GM19035 (cell line): ENCODE results near the gene ABL2.
"Not testable (repeated sequence)": the region's sequence is repeated elsewhere in the genome, so short reads cannot be mapped to it uniquely, and the experiment has no call there.

Source experiments
- ATAC-seq: cut with Tn5 transposase; IDR thresholded peaks from one replicate; pipeline ENCODE4 v1.9.1; 2021; ENCODE audit not compliant: unreplicated experiment

The ABL2 gene

GRCh38 chr1:179137617-179138255 lies 91.7 kb downstream of the ABL2 start:
- ATAC-seq, result no peak

GRCh38 chr1:179135707-179136106 lies 93.8 kb downstream of the ABL2 start:
- ATAC-seq, result not testable (repeated sequence)

- ATAC-seq, result not testable (repeated sequence)
Measured at GRCh38 chr1:179135168-179135567, 94.3 kb downstream of the ABL2 start.

- peak; percentile 98 for ATAC-seq
Measured at GRCh38 chr1:179129702-179130473, 99.6 kb downstream of the ABL2 start.

GRCh38 chr1:179128520-179128919 lies 101.0 kb downstream of the ABL2 start:
- ATAC-seq, result no peak

GRCh38 chr1:179127163-179127895 lies 102.1 kb downstream of the ABL2 start:
- ATAC-seq, result no peak

- ATAC-seq, result no peak
Measured at GRCh38 chr1:179126338-179127060, 103.0 kb downstream of the ABL2 start.

GRCh38 chr1:179124873-179125272 lies 104.6 kb downstream of the ABL2 start:
- ATAC-seq, result no peak

GRCh38 chr1:179121159-179121938 lies 108.1 kb downstream of the ABL2 start:
- ATAC-seq, result no peak

GRCh38 chr1:179120736-179121135 lies 108.7 kb downstream of the ABL2 start:
- no peak for ATAC-seq

GRCh38 chr1:179119513-179119912 lies 110.0 kb downstream of the ABL2 start:
- no peak for ATAC-seq

- ATAC-seq, result no peak
Measured at GRCh38 chr1:179115181-179115580, 114.3 kb downstream of the ABL2 start.

GRCh38 chr1:179108644-179109043 lies 120.8 kb downstream of the ABL2 start:
- ATAC-seq, result no peak

GRCh38 chr1:179107706-179108629 lies 121.5 kb downstream of the ABL2 start:
- no peak for ATAC-seq

- ATAC-seq, result no peak
Measured at GRCh38 chr1:179105393-179105792, 124.1 kb downstream of the ABL2 start.

GRCh38 chr1:179104611-179105250 lies 124.7 kb downstream of the ABL2 start:
- ATAC-seq, result no peak

GRCh38 chr1:179103999-179104398 lies 125.5 kb downstream of the ABL2 start:
- ATAC-seq, result no peak

GRCh38 chr1:179101566-179101965 lies 127.9 kb downstream of the ABL2 start:
- no peak for ATAC-seq

- ATAC-seq, result no peak
Measured at GRCh38 chr1:179099891-179100290, 129.6 kb downstream of the ABL2 start.
